Measurements from ENCODE around the gene NHS. TPM values are rescaled to one million over a fixed set of nuclear protein-coding genes. Genes with fewer than 3 reads are reported as not detected.
"Not testable (repeated sequence)": the region's sequence is repeated elsewhere in the genome, so short reads cannot be mapped to it uniquely, and the experiment has no call there.

The NHS gene
- total RNA-seq, 1 donor from 2014 or later = 2.6 TPM

DNA sequence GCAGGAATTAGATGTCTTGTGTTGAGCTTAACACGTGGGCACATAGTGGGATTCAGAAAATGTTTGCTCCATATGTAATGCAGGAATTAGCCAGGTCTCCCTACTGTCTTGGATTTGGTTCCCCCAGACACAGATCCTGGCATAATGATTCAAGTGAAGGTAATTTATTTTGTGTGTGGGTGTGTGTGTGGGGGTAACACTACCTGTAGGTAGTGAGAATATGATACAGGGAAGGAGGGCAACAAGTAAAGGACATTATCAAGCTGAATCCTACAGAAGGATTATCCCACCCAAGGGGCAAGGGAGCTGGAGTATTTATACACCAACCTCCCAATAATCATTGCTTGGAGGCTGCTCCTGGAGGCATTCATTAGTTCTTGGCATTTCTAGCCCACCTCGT, 101.4 kb downstream of the NHS start:
- intact Hi-C loops (cut with DNase I) = no loop called here
- DNase-seq (ENCODE audit: low spot score) = no peak

DNA sequence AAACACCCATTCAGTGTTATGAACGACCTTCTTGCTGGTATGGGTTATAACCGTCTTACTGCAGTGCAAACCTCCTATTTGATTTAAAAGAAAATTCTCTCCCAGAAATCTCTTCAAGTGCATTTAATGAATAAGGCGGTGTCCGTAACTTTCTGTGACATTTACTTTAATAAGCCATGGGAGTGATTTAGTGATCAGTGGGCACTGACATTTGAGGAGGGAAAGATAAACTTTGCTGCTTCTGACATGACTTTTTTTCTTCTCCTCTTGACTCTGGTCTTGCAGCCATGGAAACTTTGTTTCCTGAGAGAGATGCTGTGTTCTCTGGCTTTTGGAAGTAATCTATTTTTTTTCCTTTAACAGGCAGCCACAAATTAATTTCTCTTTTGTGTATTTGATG, 106.1 kb downstream of the NHS start:
- intact Hi-C loops (cut with DNase I) = no loop called here
- DNase-seq (ENCODE audit: low spot score) = no peak

DNA sequence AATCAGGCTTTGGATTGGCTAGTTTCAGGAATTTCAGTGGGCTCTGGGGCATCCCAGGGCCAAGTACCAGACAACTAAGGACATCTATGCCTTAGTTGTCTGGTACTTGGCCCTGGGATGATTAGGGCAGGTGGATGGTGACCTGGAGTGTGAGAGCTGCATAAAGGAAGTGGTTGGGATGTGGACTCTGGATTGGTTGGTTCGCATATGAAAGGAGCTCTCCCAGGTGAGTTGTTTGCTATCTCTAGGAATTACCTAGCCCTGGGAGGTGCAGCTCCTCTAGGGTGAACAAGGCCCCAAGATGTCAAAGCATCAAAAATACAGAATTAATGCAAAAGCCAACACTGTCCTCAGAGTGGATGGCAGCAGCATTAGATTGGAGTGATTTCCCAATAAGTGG, 109.6 kb downstream of the NHS start:
- intact Hi-C loops (cut with DNase I) = no loop called here
- DNase-seq (ENCODE audit: low spot score) = no peak

DNA sequence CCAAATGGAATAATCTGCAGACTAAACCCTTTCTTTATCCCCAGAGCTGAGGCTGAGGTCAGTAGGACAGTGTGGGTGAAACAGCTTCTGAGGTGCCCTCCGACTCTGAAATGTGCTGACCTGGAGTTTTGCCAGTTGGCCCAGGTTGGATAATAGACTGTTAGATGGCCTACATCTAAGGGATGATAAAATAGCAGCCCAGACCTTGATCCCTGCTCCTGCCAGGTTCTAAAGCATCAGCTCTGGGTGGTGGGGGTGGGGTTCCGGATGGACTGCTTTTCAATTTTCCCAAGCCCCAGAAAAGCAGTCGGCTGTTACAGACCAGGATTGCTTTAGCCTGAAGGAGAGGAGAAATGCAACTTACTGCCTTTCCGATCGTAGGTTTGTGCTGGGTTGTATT, 110.4 kb downstream of the NHS start:
- intact Hi-C loops (cut with DNase I) = no loop called here
- no peak for DNase-seq (ENCODE audit: low spot score)

DNA sequence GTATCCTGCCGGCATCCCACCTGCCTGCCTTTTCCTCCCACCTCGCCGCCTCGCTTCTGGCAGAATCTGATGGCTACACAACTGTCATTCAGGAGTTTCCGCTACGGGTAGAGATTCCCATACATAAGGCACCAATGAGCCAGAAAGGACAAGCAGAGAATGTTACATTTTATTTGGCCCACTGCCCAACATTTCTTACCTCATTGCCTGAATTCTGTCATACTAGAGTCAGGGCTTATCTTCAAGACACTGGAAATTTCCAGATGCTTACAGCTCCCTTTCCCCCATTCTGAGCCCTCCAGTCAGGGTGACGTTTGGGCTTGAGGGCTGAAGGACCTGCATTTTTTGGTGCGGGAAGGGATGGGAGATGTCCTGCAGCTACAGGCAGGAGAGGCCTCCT, 113.0 kb downstream of the NHS start:
- intact Hi-C loops (cut with DNase I) = no loop called here
- no peak for DNase-seq (ENCODE audit: low spot score)

DNA sequence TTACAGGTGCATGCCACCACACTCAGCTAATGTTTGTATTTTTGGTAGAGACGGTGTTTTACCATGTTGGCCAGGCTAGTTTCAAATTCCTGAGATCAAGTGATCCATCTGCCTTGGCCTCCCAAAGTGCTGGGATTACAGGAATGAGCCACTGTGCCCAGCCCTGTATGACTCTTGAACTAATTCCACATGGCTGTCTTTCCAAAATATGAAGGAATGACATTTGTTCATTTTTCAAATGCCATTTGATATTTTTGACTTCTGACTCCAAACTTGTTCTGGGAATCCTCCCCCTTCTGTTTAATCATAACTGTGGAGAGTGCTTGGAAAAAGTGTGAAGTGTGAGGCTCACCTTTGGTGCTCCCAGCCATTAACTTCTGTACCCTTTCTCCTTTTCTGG, 119.2 kb downstream of the NHS start:
- intact Hi-C loops (cut with DNase I) = no loop called here
- DNase-seq (ENCODE audit: low spot score) = no peak

DNA sequence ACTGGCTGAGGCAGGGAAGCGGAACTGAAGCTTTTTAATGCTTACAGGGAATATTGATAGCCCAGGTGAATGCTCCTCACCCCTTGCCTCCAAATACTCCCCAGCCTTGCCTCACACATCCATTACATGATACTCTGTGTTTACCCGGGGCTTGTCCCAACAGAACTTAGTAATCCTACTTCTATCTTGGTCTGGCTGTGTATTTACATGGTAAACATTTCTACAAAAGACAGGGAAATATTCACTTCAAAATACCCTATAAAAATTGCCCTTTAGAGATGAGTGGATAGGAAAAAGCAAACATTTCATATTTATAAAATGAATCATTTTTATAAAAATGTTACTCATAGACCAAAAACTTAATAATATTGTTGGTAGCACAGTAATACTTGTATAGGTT, 120.1 kb downstream of the NHS start:
- DNase-seq (ENCODE audit: low spot score) = no peak
- intact Hi-C loops (cut with DNase I) = no loop called here

DNA sequence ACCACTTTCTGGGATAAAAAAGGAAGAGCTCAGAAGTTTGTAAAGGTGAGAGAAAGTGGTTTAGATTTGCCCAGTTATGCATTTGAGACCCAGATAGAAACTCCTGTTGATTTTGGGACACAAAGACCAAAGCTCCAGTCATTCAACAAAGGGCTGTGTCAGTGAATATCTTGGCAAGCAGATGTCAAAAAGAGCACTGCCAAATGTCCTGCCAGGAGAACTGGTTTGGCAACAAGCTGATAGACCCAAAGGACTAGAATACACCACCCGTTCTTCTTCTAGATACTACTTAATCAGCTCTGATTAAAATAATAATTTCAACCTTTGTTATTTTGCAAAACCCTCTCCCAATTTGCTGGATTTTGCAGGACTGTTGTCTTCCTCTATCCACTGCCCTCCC, 121.4 kb downstream of the NHS start:
- intact Hi-C loops (cut with DNase I) = no loop called here
- no peak for DNase-seq (ENCODE audit: low spot score)

DNA sequence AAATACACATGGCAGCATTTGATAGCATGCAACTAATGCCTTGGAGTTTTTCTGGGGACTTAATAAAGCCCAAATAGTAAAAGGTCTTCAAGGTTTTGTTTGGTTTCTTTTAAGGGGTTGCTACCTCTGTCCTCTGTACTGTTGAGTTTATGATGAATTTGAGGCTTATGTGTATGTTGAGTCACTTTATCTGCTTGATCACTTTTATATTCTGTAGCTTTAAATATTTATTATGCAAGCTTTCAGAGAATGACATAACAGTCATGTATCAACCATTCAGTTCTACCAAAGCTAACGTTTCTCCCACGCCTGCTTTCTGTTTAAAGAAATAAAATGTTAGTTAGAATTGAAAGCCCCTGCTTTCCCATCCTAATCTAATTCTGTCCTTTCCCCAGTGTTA, 122.2 kb downstream of the NHS start:
- DNase-seq (ENCODE audit: low spot score) = no peak
- intact Hi-C loops (cut with DNase I) = no loop called here

DNA sequence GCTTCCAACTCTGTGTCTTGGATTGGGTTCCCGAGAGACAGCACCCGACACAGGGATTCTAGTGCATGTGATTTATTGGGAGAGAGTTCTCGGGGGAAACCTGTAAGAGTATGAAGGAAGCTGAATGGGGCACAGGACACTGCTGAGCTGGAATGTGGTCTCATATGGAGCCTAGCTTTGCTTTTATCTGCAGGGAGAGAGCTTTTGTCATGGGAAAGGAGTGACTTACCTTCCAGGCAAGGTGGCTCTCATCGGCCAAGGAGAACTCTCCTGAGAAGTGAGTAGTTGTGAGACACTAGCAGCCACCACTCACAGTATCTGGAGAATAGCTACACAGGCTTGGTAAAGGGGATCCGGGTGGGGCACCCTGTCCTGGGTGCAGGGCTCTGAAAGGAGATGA, 124.5 kb downstream of the NHS start:
- intact Hi-C loops (cut with DNase I) = no loop called here
- no peak for DNase-seq (ENCODE audit: low spot score)

DNA sequence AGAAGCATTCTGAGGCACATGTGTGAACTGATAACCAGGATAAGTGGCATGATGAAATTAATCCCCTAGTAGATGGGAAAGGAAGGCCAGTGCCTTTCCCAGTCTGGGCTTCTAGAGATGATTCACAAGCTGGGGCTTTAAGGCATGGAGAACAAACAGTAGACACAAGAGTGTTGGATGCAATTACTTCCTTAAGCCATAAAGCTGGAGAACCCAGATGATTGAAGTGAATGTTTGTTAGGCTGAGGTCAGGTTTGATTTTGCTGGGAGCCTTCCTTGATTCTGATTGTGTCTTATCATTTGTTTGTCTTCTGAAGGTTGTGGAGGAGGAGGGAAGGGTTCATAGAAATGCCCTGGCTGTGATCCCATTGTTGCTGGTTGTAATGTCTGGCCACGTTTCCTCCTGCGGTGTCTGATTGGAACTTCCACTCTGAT, 125.2 kb downstream of the NHS start:
- intact Hi-C loops (cut with DNase I) = no loop called here
- no peak for DNase-seq (ENCODE audit: low spot score)

DNA sequence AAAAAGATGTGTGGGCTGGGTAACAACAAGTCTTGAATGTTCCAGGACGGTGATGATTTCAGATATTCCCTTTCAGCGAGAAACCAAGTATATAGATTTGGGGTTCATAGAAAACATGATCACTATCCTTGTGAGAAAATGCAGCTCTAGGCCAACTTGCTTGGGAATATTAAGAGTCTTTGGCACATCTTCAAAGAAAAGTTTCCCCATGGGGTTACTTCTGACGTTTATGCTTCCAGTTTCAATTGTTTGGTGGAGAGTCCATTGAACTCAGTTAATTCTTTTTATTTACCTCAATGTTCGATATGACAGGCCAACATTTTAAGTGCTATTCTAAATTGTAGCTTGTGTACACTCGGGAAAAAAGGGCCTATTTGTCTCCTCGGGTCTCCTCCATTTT, 126.7 kb downstream of the NHS start:
- no peak for DNase-seq (ENCODE audit: low spot score)

DNA sequence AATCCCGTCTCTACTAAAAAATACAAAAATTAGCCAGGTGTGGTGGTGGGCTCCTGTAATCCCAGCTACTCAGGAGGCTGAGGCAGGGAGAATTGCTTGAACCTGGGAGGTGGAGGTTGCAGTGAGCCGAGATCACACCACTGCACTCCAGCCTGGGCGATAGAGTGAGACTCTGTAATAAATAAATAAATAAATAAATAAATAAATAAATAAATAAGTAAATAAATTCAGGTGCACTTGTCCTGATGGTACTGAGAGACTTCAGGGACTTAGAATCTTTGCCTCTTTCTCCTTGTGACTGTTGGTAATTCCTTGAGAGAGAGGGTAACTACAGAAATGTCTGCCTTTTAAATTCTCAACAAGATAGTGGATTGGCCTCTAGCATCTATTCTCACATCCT, 131.4 kb downstream of the NHS start:
- intact Hi-C loops (cut with DNase I); DNase-seq (ENCODE audit: low spot score): not testable (repeated sequence)

More for the DNA sequence above, 126.7 kb downstream of the NHS start:
- intact Hi-C loops (cut with DNase I) = no loop called here

DNA sequence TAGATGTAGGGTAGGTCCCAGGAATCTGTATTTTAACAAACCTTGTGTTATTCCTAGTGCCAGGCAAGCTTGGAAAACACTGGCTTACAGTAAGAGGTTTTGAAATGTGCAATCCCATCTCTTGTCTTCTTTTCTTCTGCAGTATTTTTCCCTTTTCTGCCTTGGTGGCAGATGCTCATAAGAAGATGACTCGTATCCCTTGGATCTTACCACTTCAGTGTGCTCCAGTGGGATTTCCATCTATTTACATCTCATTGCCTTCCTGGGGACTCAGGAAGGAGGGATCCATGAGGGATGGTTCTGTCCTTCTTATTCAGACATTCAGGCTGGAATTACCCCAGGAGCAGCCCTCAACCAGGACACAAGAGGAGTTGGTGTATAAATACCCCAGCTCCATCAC, 136.6 kb downstream of the NHS start:
- intact Hi-C loops (cut with DNase I) = no loop called here
- no peak for DNase-seq (ENCODE audit: low spot score)

DNA sequence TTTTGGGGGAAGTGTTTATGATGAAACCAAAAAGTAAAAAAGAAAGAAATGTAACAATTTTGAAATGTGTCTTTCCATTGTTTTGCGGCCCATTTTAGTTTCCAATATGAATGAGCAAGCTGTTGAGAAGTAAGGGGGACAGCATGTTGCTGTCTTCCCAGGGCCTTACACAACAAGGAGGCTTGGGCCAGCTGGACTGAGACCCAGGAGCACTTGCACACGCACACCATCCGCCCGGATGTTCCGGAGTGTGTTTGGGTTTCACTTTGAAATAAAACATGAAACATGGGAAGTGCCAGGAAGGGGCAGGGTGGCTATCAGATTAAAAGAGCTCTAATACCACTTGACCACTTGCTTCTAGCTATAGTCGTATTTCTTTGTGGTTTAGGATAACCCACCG, 144.4 kb downstream of the NHS start:
- no peak for DNase-seq (ENCODE audit: low spot score)
- intact Hi-C loops (cut with DNase I) = no loop called here

DNA sequence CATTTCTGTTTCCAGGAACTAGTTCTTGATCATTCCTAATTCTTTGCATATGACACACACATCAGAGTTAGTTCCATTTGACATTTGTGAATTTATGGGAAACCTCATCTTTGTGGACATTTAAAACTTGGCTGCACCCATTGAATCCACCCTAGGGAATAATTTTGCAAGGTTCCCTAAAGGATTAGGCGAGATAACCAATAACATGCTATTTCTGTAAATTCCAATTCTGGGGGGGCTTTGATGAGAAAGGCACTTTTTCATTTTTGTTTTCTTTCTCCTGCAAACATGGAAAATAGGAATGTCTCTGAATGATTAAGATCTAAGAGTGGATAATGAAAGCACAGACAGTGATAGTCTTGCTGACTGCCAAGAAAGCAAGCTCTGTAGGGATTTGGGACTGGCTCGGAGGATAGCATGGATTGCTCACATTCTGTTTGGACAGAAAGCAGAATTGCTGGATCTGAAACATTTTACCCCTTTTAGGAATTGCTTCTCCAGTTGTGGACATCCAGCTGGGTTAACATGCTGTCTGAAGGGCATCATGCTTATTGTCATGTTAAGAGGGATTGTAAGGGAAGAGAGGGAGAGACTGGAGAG, 145.1 kb downstream of the NHS start:
- intact Hi-C loops (cut with DNase I) = loop anchor here (10.0 kb wide), 1 partner anchor 145 kb away; the partner anchor contains the start of gene NHS
- DNase-seq (ENCODE audit: low spot score) = no peak

DNA sequence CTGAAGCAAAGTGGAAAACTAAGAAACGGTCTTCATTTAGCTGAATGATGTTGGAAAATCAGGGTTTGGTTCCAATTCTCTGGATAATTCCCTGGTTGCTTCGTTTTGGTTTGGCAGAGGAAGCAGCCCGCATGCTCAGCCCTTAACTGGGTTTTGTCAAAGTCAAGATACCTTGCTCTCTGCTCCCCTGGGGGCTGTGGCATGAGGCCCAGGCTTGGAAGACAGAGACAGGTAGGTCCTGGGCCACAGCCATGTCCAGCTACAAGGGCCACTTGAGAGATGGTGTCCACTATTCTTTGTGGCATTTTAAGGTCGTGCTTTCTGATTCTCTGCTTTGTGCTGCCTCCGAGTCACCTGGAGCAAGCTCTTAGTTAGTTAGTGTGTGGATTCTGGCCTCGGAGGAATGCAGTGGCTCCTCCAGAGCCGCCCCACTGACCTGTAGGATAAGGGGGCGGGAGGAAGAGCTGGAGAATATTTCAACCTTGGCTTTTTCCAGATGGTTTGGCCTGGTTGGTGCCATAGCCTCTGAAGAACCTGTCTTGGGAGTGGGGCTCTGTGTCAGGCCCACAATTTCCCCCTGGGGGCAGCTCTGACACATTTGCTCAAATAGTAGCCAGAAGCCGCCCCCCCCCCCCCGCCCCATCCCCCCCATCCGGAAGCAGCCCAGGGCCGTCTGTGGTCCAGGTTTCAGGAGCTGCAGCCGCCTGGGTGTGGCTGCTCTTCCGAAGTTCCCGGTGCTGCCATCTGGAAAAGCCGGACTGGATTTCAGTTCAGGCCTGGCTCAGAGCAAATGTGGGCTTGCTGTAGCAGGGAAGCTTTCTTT, 147.1 kb downstream of the NHS start:
- intact Hi-C loops (cut with DNase I) = loop anchor here (10.0 kb wide), 1 partner anchor 147 kb away; the partner anchor contains the start of gene NHS
- DNase-seq (ENCODE audit: low spot score) = no peak

DNA sequence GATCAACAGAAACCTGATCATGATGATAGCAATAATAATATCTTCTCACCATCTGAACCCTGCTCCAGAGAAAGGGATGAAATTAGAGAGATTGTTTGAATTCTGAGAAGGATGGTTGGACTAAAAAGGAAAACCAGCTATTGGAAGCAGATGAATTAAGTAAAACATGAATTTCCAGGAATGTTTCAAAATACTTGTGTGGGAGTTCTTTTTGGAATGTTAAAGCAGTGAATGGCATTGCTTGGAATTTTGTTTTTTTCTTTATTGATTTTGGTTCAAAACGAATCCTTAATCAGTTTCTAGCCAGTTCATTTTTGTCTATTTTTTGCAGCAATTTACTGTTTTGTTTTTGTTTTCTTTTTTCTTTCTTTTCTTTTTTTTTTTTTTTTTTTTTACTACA, 150.3 kb downstream of the NHS start:
- intact Hi-C loops (cut with DNase I) = loop anchor here (10.0 kb wide), 1 partner anchor 150 kb away; the partner anchor contains the start of gene NHS
- DNase-seq (ENCODE audit: low spot score) = no peak

DNA sequence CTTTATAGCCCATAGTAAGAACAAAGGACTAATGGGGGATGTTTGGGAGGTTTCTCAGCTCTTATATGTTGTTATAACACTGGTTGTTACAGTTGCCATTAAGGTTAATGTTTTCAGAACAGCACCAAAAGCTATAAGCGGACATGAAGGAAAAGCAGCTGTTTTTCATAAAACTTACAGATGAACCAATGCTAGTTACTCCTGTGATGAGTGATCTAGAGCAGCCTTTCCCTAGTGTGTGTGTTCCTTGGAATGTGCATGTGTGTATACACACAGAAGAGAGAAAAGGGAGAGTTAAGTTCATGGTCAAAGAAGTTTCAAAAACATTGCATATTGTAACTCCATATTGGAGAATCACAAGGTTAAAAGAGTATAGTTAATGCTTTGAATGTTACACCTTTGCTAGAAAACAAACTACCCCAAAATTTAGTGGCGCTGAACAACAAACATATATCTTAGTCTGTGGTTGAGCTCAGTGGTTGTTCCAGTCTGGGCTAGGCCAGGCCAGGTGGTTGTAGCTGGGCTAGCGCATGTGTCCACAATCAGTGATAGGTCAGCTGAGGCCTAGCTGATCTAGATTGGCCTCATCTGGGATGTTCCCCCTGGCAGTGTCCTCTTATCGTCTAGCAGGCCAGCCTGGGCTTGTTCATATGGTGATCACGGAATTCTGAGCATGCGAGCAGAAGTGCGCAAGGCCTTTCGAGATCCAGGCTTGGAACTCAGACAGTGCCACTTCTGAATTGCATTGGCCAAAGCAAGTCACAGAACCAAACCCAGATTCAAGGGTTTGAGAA, 151.0 kb downstream of the NHS start:
- intact Hi-C loops (cut with DNase I) = loop anchor here (10.0 kb wide), 1 partner anchor 151 kb away; the partner anchor contains the start of gene NHS
- DNase-seq (ENCODE audit: low spot score) = no peak

DNA sequence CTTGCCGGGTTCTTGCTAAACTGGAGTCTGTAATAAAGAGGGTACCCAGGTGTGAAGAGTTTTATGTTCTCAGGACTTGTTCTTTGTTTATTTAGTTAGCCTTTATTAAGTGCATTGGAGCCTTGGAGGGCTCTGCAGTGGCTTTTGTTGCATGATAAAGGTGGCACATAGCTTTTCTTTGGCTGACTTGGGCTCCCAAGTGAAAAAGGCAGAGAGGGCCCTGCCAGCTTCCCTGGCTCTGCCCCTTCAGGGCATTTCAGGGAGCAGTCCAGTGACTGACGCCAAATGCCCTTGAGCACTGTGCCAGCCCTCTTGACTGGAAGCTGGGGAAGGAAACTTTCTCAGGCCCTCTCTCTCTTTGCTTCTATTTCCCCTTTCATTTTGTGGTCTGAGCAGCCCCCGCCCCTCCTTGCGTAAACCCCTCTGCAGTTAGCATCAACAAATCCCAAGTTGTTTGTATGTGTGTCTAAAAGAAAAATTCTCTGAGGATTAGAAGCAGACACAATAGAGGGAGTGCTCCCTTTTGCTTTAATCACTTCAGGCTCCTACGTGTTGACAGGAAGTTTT, 152.2 kb downstream of the NHS start:
- DNase-seq (ENCODE audit: low spot score) = peak; percentile 82
- intact Hi-C loops (cut with DNase I) = loop anchor here (10.0 kb wide), 1 partner anchor 152 kb away; the partner anchor contains the start of gene NHS
